Activated CD4-positive, alpha-beta T cell treated with anti-CD3 and anti-CD28 coated beads, Interleukin-2, amount 50 U/mL, for 4 hours (primary cell): ENCODE results near the gene ATP2B2.

ENCODE experiments used
- DNase-seq, 2 experiments: peaks; one replicate each; pipeline ENCODE4 v3.0.0-alpha.2; 2020

ATP2B2 gene

DNA sequence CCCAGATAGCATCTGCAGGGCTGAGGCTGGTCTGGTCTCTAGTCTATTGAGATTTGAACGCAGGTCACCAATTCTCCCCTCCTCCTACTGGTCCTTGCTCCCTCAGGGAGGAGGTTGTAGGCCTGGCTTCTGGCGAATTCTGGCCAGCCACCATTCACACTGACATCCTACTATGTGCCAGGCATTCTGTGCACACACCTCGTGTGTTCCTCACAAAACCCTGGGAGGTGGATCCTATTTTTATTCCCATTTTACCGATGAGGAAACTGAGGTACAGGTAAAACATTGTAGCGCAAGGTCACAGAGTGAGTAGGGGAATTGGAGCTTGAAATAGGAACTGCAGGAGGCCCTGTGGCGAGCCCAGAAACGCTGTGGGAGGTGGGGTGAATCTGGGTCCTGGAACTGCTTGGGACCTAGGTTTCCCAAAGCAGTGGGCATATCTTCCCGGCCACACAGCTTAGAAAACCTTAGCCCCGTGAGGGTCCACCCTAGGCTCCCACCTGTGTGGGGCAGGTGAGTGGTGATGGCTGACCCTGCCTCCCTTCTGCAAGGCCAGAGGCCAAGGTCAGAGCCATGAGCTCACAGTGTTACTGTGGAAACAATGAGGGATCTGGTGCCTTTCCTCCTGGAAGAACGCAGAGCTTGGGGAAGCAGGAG is 4.8 kb upstream of the ATP2B2 start:
- no peak for DNase-seq

DNA sequence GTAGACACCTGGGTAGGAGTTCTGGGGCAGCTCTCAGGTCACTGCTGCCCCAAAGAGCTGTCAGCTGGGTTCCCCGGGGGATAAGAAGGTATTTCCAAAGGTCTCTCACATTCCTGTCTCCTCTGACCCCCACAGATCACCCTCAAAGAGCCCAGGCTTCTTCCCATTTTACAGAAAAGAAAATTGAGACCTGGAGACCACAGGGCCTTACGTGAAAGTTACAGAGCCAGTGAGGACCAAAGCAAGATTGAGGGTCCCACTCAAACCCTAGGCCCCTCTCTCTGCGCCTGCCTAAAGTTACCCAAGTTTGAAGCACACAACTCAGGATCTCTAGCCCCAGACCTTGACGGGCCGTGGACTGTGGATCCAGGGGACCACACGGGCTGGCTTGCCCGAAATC is 3.9 kb upstream of the ATP2B2 start:
- DNase-seq = no peak

DNA sequence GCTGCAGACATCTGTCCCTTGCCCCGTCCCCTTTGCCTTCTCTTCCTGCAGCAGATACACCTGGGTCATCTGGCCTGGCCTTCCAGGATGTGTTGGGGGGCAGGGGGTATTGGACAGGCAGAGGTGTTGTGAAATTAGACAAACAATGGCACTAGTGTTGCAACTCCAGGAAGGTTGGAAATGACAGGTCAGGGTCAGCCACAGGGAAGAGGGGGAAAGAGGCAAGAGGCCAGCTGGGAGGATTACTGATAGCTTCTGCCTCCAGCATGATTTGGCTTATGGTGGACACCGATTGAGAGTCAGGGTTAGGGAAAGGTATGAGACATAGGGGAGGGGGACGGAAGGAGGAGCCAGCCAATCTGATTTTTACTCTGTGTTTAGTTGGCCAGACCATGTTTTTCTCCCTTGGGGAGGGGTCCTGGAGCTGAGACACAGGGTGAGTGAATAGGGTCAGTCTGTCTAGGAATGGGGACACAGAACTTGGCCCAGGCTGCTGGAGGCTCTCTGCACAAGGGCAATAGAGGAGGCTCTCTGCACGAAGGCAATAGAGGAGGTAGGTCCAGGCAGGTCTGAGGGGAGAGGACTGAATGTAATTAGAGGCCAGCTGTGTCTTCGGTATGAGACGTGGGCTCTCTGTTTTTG is 3.4 kb upstream of the ATP2B2 start:
- no peak for DNase-seq

DNA sequence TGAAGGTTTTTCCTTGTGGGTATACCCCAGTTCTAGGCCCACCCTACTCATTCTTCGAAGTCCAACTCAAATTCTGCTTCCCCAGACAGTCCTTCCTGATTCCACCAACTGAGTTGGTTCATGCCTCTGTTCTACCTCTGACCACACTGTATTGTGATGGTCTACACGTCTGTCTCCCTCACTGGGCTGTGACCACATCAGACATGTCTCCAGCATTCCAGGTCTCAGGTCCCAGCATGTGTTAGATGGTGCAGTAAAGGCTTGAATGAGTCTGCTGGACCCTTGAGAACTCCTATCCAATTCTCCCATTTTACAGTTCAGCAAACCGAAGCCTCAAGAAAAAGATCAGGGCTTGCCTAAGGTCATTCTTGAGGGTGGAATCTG is 2.8 kb upstream of the ATP2B2 start:
- DNase-seq = no peak

DNA sequence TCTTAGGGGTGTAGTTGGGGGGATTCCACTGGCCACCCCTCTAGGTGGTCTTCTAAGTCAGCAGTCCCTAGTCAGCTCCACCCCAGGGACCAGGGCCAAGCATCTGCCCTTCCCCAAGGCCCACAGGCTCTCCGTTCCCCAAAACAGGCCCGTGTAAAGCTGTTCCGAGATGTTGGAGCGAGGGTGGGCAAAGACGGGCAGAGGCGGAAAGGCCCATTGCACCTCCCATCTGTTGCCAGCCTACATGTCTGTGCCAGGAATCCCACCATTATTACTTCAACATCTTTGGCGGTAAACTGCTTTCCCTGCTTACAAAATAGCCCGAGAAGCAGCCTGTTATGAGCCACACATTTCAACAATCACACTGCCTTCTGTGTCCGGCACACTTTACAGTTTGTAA is 1.9 kb upstream of the ATP2B2 start:
- DNase-seq = no peak

DNA sequence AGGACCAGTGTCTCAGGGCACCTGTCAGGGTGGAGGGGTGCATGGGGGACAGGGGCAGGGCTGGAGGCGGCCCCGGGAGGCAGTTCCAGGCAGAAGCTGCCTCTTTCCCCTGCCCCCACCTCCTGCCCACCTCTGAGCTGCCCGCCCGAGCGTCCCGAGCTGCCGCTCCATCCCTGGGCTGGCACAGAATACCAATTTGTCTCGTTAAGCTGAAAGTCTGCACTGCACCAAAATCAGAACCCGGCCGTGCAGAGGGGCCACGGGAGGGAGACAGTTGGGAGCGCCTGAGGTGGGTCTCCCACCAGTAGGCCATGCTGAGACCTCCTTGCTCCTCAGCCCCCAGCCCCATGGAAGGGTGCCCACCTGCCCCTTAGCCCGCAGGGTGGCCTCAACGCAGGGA is 1.3 kb upstream of the ATP2B2 start:
- DNase-seq = no peak

DNA sequence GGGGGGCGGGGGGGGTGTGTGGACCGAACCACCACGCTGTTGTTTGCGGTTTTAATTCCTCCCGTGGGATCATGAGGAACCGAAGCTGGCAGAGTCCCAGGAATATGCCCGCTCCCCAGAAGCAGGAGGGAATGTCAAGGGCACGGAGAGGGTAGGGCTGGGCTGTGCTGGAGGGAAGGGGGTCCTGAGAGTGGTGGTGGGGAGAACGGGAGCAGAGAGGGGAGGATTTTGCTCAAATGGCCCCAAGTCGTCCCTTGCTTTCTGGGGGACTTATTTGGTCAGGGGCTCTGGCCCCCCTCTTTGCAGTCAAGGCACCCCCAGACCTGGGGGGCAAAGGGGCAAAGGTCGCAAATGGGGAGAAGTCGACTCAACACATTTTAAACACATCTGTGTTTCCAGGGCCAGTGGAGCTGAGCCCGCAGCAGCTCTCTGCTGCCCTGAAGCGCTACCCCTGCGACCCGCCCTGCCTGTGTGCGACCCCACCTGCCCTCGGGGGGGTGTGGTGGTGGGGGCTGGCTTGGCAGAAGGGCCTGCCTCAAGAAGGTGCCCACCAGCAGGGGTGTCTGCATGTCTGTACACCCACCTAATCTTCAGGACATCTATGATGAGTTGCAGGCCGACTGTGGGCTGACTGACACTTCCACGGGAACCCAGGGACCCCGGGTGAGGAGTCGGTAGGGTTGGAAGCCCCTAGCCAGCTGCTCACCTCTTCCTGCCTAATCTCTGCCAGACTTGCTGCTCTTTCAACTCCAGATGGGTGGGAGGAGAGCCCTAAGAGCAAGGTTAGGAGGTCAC is 602 bp upstream of the ATP2B2 start:
- no peak for DNase-seq

DNA sequence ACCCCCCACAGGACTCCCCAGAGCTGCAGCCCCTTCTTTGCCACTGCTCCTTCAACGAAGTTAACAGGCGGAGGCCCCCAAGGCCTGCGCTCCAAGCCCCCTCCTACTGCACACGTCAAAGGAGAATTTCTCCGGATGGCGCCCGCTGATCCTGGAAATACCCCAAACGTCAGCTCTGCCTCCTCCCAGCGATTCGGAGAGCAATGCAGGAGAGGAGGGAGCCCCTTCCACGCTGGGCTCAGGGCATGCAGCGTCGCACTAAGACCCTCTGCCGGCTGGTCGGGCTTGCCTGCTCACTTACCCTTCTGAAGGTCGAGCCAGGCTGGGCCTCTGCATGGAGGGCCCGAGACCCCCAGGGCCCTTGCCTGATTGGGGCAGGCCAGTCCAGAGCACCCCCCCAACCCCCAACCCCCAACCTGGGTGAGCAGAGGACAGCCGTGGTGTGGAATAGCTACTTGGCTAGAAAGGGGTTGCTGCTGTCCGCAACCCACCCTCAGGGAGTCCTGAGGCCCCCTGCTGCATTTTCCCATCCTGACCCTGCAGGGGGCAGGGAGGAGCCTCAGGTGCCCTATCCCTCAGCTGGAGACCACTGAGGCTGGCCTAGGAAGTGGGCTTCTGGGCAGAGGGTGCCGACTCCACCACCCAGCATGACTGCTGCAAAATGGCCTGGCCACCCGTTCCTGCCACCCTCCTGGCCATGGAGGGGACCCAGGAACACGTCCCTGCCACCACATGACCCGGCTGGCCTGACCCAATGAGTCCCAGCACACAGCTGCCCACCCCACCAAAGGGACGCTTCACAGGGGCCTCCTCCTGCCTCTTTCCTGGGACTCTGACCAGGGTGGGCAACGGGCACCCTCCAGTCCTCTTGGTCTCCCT is 976 bp downstream of the ATP2B2 start:
- DNase-seq = no peak

DNA sequence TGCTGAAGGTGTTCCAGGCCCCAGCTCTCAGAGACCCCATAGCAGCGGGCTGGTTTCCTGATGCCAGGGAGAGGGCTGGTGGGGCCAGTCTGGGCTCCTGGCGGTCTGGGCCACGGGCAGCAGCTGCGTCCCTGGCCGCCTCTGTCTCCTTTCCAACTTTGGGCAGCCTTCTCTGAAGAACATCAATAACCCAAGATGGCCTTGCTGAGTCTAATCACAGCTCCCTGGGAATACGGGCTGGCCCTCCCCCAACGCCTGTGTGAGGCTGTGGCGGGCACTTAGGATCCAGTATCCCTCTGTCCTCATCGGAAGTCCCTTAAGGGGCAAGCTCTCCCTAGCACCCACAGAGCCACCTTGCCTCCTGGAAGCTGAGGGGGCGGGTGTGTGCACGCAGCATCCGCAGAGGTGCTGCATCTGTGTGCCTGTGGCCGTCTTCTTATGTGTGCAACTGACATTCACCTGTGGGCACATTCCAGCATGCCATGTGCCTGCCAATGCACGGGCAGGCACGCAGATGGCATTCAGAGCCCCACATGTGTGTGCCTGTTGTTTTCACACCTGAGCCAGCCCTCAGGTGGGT is 2.1 kb downstream of the ATP2B2 start:
- DNase-seq = no peak

DNA sequence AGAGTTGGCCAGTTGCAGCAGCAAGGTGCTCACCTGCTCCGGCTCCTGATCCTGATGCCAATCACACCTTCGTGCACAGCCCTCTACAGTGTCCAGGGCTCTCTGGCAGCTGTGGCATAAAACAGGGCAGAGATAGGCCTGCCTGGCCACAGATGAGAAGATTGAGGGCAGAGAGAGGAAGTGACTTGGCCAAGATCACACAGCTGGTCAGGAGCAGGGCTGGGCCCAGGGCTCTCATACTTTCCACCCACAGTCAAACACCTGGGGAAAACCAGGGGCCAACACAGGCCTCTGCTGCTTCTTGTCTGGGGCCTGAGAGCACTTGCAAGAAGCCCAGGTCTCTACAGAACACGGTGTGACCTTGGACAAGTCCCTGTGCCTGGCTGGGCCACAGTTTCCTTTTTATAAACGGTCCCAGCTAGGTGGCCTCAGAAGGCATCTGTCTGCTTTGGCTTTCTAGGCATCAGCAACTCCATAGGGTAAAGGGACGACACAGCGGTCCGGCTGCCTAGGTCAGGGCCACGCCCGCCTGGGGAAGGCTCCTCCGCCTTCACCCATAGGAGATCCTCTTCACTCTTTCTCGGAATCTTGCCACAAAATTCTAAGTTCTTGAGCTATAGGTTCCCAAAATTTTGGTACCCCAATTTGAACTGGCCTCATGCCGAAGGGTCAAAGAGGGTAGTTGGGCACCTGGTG is 3.1 kb downstream of the ATP2B2 start:
- DNase-seq = no peak

DNA sequence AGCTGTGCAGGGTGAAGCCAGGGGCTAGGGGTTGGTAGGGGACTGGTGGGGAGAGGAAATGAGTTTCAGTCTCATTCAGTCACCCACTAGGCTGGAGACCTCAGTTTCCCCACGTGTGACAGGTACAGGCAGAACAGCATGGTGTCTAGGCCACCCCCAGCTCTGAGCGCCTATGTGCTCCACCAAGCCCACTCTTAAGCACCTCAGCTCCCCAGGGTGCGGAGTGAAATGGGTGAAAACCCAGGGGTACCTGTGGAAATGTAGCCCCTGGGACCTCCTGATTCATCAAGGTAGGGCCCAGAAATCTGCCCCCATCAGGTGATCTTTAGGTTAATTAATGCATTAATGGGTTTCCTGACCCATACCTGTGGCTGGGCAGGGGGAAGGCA is 3.7 kb downstream of the ATP2B2 start:
- DNase-seq = no peak

DNA sequence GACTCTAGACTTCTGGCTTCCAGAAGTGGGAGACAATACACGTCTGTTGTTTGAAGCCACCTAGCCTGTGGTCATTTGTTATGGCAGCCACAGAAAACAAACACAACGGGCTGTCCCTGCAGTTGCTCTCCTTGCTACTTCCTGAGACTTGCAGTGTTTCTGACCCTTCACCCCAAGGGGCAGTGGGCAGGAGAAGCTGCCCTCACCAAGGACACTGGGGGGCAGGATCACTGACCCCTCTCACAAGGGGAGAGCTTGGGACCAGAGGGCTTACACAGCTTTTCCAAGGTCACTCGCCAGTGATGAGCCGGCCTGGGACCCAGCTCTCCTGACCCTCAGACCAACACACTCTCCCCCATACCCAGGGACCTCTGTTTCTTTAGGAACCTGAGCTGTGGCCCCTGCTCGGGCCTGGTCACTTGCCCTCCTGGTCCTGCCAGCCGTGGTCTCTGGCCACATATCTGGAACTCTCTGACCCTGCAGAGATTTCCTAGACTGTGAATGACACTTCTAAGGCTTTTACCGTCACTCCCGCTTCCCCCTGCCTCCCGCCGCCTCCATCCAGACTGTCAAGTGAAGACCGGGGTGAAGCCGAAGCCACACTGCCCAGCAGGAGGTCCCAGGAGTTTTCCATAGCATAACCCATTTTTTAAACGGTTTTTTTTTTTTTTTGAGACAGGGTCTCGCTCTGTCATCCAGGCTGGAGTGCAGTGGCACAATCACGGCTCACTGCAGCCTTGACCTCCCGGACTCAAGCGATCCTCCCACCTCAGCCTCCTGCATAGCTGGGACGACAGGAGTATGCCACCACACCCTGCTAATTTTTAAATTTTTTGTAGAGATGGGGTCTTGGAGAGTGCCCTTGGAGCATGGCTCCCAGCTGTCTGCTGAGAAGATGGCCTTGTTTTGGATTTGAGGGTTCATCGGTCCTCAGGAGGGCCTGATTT is 4.4 kb downstream of the ATP2B2 start:
- DNase-seq = no peak

DNA sequence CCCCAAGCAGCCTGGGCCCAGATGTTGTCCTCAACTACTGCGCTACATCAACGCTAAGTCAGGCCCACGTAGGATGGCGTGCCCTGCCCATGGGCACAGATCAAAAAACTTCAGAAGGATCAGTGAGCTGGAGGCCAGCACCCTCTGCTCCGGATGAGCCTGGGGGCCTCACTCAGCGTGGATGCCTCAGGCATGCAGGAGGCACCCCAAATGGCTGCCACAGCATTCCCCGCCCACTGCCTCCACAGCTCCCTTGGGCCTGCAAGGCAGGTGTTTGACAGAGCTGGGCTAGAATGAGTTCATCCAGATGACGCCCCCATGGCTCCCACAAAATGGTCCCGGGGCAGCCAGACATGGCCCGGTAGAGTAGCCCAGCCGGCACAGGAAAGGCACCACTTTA is 7.1 kb downstream of the ATP2B2 start:
- DNase-seq = no peak

DNA sequence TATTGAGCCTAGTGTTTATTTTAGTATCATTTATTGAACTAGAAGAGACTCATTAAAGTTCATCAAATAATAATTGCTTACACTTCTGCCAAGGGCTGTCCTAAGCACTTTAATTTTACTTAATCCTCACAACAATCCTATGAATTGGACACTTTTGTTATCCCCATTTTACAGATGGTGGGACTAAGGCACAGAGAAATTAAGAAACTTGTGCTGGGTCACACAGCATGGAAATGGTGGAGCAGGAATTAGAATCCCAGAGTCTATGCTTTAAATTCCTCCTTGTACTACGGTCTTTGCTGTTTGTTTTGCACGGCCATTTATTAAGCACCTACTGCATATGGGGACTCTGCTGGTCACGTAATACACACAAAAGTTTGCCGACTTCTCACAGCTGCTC is 7.9 kb downstream of the ATP2B2 start:
- no peak for DNase-seq

DNA sequence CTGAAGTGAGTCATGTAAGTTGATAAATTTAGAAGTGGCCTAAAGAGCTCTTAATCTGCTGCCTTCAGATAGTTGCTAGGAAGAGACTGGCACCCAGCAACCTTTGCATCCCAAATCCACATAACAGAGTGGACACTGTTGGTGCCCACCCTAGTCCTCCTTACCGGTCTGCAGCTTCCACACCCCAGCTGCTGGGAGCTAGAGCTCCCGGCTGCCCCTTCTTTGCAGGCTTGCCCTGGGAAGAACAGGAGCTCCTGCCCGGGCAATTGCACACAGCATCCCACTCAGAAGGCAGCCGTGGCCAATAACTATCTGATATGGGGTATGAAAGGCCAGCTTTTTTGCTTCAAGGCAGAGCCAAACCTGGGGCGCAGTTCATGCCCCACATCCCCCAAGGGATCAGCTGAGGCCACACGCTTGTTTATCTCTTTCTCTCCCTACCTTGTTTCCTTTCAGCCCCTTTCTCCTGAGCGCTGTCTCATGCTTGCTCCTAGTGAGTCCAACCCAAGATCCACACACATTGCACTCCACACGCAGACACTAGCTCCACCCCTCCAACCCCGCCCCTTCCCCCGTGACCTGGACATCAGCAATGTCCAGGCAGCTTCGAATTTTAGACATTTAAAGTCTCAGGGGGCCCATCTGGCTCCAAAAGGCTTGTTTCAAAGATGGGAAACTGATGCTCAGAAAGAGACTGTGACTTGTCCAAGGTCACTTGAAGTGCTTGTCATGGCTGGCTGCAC is 9.1 kb downstream of the ATP2B2 start:
- DNase-seq = no peak

DNA sequence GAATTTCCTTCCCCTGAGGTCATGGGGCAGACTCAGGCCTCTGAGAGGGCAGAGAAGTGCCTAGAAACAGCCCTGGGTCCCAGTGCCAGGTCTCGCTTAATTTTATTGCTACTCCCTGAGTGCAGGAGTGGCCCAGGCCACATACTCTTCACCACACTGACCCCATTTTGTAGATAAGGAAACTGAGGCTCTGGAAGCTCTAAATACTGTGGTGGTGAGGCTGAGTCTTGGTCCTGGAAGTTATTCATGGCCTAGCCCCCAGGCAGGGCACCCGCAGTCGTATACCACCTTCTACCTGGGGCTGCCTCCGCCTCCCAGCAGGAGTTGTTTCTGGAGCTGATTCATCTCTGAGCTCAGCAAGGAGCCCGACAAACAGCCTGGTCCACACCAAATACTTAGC is 9.8 kb downstream of the ATP2B2 start:
- no peak for DNase-seq

DNA sequence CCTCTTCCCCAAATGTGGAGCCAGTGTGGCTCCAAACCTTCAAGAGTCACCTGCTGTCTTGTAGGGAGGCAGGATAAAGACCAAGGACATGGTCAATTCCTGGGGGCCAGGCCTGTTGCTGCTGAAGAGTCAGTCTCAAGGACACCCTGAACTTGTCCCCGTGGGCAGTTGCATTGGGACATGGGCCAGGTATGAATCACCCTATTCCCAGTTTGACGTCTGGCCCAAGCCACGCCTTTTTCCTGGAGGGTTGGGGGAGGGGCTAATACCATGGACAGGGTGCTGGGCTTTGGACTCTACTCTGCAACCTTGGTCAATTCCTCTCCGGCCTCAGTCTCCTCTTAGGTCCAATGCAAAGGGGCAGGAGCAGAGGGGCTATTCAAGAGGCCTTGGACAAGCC is 10.4 kb downstream of the ATP2B2 start:
- DNase-seq = no peak

DNA sequence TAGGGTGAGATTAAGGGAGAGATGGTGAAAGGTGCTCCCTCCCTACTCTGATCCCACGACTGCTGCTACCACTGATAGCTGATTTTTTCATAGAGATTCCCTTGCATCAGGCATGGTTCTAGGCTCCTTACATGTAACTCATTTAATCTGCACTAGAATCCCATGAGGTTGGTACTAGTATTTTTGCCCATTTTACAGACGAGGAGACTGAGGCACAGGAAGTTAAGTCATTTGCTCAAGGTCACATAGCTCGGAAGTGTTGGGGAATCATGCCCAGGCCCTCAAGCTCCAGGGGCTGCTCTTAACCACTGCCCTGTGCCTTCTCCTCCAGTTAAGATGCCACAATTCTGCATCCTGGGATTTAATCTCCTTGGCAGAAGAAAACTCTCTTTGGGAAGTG is 11.2 kb downstream of the ATP2B2 start:
- DNase-seq = no peak

DNA sequence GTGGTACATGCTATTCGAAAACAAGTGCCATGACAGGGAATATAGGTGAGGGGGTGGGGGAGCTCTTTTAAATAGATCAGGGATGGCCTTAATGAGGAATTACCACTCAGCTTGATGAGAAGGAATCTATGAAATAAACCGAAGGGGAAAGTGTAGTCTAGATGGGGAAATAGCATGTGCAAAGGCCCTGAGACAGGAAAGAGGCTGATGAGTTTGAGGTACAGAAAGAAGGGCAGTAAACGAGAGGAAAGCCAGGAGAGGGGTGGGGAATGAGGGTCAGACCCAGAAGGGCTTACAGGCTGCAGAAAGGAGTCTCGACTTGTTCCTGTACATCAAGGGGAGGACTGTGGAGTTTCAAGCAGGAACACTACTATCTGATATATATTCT is 12.2 kb downstream of the ATP2B2 start:
- DNase-seq = no peak
